Measurements from ENCODE around the gene P4HA1. TPM values are rescaled to one million over a fixed set of nuclear protein-coding genes. Genes with fewer than 3 reads are reported as not detected.

Gene P4HA1
- polyA plus RNA-seq, 1 donor from 2014 or later, result 24.2 TPM

DNA sequence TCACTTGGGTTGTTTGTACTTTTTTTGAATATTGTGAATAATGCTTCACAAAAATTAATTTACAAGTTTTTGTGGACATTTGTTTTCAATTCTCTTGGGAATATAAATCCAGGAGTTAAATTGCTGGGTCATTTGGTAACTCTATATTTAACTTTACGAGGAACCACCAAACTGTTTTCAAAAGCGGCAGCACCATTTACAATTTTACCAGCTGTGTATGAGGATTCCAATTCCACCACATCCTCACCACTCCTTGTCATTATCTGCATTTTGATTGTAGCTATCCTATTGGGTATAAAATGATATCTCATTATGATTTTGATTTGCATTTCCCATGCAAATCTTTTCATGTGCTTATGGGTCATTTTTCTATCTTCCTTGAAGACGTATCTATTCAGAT is 9.6 kb upstream of the P4HA1 start:
- Histone ChIP-seq H3K9ac (ENCODE audit: low read length) (no peak overlapping the region), H3K4me3 (ENCODE audit: low read length) (no peak overlapping the region), H3K9me3 (ENCODE audit: low read length) (no peaks in the 10 kb centered on the region), H3K27me3 (ENCODE audit: insufficient read depth, low read depth, low read length) (no peaks in the 10 kb centered on the region), H4K20me1 (ENCODE audit: insufficient read depth) (no peaks in the 10 kb centered on the region), H3K27ac (ENCODE audit: low read length) (no peak overlapping the region), H3K4me2 (ENCODE audit: low read length) (no peak overlapping the region), H3K36me3 (ENCODE audit: insufficient read depth, low read length) (no peaks in the 10 kb centered on the region), H3K79me2 (replicated peaks; ENCODE audit: insufficient read depth, low read length) (no peaks in the 10 kb centered on the region), H2AFZ (ENCODE audit: low read depth, low read length) (no peak overlapping the region), H3F3A (ENCODE audit: insufficient read depth, low read length, poor library complexity, severe bottlenecking) (no peaks in the 10 kb centered on the region), H3K9me2 (ENCODE audit: insufficient read depth, low read length) (no peaks in the 10 kb centered on the region)
- TF ChIP-seq, protein P1, sequence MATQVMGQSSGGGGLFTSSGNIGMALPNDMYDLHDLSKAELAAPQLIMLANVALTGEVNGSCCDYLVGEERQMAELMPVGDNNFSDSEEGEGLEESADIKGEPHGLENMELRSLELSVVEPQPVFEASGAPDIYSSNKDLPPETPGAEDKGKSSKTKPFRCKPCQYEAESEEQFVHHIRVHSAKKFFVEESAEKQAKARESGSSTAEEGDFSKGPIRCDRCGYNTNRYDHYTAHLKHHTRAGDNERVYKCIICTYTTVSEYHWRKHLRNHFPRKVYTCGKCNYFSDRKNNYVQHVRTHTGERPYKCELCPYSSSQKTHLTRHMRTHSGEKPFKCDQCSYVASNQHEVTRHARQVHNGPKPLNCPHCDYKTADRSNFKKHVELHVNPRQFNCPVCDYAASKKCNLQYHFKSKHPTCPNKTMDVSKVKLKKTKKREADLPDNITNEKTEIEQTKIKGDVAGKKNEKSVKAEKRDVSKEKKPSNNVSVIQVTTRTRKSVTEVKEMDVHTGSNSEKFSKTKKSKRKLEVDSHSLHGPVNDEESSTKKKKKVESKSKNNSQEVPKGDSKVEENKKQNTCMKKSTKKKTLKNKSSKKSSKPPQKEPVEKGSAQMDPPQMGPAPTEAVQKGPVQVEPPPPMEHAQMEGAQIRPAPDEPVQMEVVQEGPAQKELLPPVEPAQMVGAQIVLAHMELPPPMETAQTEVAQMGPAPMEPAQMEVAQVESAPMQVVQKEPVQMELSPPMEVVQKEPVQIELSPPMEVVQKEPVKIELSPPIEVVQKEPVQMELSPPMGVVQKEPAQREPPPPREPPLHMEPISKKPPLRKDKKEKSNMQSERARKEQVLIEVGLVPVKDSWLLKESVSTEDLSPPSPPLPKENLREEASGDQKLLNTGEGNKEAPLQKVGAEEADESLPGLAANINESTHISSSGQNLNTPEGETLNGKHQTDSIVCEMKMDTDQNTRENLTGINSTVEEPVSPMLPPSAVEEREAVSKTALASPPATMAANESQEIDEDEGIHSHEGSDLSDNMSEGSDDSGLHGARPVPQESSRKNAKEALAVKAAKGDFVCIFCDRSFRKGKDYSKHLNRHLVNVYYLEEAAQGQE (IDR thresholded peaks at IDR 0.05; ENCODE audit: borderline replicate concordance), result no peak
- TF ChIP-seq SMC3 (conservative IDR thresholded peaks at IDR 0.05; ENCODE audit: poor library complexity) (no peak), RAD21 (conservative IDR thresholded peaks at IDR 0.05) (no peak), TAF1 (IDR thresholded peaks at IDR 0.05; ENCODE audit: low read depth) (no peak), EP300 (conservative IDR thresholded peaks at IDR 0.05; ENCODE audit: poor library complexity, severe bottlenecking) (no peak), POLR2AphosphoS5 (IDR thresholded peaks at IDR 0.05) (no peak), EZH2 (IDR thresholded peaks at IDR 0.05; ENCODE audit: borderline replicate concordance, insufficient read depth, low read length, poor library complexity, severe bottlenecking) (no peak), MXI1 (conservative IDR thresholded peaks at IDR 0.05; ENCODE audit: poor library complexity, severe bottlenecking) (no peak)
- TF ChIP-seq, protein P2, sequence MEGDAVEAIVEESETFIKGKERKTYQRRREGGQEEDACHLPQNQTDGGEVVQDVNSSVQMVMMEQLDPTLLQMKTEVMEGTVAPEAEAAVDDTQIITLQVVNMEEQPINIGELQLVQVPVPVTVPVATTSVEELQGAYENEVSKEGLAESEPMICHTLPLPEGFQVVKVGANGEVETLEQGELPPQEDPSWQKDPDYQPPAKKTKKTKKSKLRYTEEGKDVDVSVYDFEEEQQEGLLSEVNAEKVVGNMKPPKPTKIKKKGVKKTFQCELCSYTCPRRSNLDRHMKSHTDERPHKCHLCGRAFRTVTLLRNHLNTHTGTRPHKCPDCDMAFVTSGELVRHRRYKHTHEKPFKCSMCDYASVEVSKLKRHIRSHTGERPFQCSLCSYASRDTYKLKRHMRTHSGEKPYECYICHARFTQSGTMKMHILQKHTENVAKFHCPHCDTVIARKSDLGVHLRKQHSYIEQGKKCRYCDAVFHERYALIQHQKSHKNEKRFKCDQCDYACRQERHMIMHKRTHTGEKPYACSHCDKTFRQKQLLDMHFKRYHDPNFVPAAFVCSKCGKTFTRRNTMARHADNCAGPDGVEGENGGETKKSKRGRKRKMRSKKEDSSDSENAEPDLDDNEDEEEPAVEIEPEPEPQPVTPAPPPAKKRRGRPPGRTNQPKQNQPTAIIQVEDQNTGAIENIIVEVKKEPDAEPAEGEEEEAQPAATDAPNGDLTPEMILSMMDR (IDR thresholded peaks at IDR 0.05; ENCODE audit: poor library complexity, severe bottlenecking), result no peak

DNA sequence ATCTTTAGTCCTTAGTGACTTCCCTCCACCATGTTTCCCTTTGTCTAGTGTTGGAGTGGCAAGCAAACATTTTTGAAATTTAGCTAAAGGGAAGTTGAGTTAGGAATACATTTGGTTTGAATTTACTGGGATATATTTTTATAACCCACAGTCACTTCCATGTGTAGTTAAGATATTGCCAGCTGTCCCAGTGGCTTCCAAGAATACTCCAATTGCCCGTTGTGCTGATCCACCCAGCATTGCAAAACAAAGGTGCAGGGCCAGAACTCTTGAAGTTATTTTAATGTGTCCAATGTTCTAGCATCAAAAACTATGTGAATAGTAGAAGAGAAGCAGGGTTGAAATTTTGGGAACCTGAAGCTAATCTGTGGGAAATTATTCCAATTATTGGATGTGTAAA is 2.5 kb upstream of the P4HA1 start:
- Histone ChIP-seq H3F3A (ENCODE audit: insufficient read depth, low read length, poor library complexity, severe bottlenecking) (no peaks in the 10 kb centered on the region), H2AFZ (ENCODE audit: low read depth, low read length) (no peak overlapping the region), H3K79me2 (replicated peaks; ENCODE audit: insufficient read depth, low read length) (peaks cover 2% of the 10 kb centered on the region), H3K27ac (ENCODE audit: low read length) (no peak overlapping the region), H3K4me2 (ENCODE audit: low read length) (no peak overlapping the region), H4K20me1 (ENCODE audit: insufficient read depth) (no peaks in the 10 kb centered on the region), H3K4me3 (ENCODE audit: low read length) (no peak overlapping the region), H3K36me3 (ENCODE audit: insufficient read depth, low read length) (no peaks in the 10 kb centered on the region), H3K9me2 (ENCODE audit: insufficient read depth, low read length) (no peaks in the 10 kb centered on the region), H3K27me3 (ENCODE audit: insufficient read depth, low read depth, low read length) (no peaks in the 10 kb centered on the region), H3K9ac (ENCODE audit: low read length) (no peak overlapping the region), H3K9me3 (ENCODE audit: low read length) (no peaks in the 10 kb centered on the region)
- no peak for TF ChIP-seq MXI1 (conservative IDR thresholded peaks at IDR 0.05; ENCODE audit: poor library complexity, severe bottlenecking)
- no peak for TF ChIP-seq RAD21 (conservative IDR thresholded peaks at IDR 0.05)
- TF ChIP-seq, protein P2 (IDR thresholded peaks at IDR 0.05; ENCODE audit: poor library complexity, severe bottlenecking), result no peak
- no peak for TF ChIP-seq EZH2 (IDR thresholded peaks at IDR 0.05; ENCODE audit: borderline replicate concordance, insufficient read depth, low read length, poor library complexity, severe bottlenecking)
- no peak for TF ChIP-seq POLR2AphosphoS5 (IDR thresholded peaks at IDR 0.05)
- no peak for TF ChIP-seq EP300 (conservative IDR thresholded peaks at IDR 0.05; ENCODE audit: poor library complexity, severe bottlenecking)
